H9 (cell line): ENCODE measurements around the gene HNF1B. TPM values are rescaled to one million over a fixed set of nuclear protein-coding genes. Genes with fewer than 3 reads are reported as not detected.

ENCODE experiments used
- DNase-seq: peaks from one replicate; pipeline ENCODE4 v3.0.0-alpha.2; 2017
- H2AFZ ChIP-seq: one replicate; pipeline ENCODE4 v1.6.1; 2013; ENCODE audit warnings: mild to moderate bottlenecking, low read length, control low read depth, moderate library complexity
- H2AK5ac ChIP-seq: 2 replicates; pipeline ENCODE4 v1.6.1; 2013; ENCODE audit warnings: low read length, control low read depth, mixed read lengths; ENCODE audit not compliant: insufficient read length
- H2BK120ac ChIP-seq: one replicate; pipeline ENCODE4 v1.6.1; 2013; ENCODE audit warnings: low read depth, mild to moderate bottlenecking, low read length, control low read depth, inconsistent platforms; ENCODE audit not compliant: poor library complexity, severe bottlenecking
- H2BK12ac ChIP-seq: 2 replicates; pipeline ENCODE4 v1.6.1; 2013; ENCODE audit warnings: low read length, control low read depth, mixed read lengths, low read depth; ENCODE audit not compliant: insufficient read length
- H2BK15ac ChIP-seq: 2 replicates; pipeline ENCODE4 v1.6.1; 2013; ENCODE audit warnings: low read depth, low read length, control low read depth
- H2BK20ac ChIP-seq: one replicate; pipeline ENCODE4 v1.6.1; 2013; ENCODE audit warnings: low read depth, mild to moderate bottlenecking, low read length, control low read depth, inconsistent platforms; ENCODE audit not compliant: poor library complexity, severe bottlenecking
- H2BK5ac ChIP-seq: 2 replicates; pipeline ENCODE4 v1.6.1; 2013; ENCODE audit warnings: low read length, control low read depth, mixed read lengths; ENCODE audit not compliant: insufficient read length
- H3K14ac ChIP-seq: 2 replicates; pipeline ENCODE4 v1.6.1; 2013; ENCODE audit warnings: low read length, control low read depth; ENCODE audit not compliant: insufficient read depth
- H3K18ac ChIP-seq: 2 replicates; pipeline ENCODE4 v1.6.1; 2013; ENCODE audit warnings: low read depth, mild to moderate bottlenecking, mixed read lengths, low read length, control low read depth; ENCODE audit not compliant: insufficient read length
- H3K23ac ChIP-seq: 2 replicates; pipeline ENCODE4 v1.6.1; 2013; ENCODE audit warnings: low read length, control low read depth, mixed read lengths, low read depth; ENCODE audit not compliant: insufficient read length
- H3K23me2 ChIP-seq: 2 replicates; pipeline ENCODE4 v1.6.1; 2013; ENCODE audit warnings: low read depth, mild to moderate bottlenecking, mixed read lengths, low read length, control low read depth; ENCODE audit not compliant: insufficient read length, poor library complexity, severe bottlenecking
- H3K27ac ChIP-seq: 2 replicates; pipeline ENCODE4 v1.5.1; 2013; ENCODE audit warnings: low read length, control low read depth, mixed read lengths, low read depth; ENCODE audit not compliant: insufficient read length
- H3K27me3 ChIP-seq: 2 replicates; pipeline ENCODE4 v1.6.1; 2013; ENCODE audit warnings: low read length, control low read depth, inconsistent platforms; ENCODE audit not compliant: insufficient read depth
- H3K4ac ChIP-seq: 2 replicates; pipeline ENCODE4 v1.6.1; 2013; ENCODE audit warnings: low read depth, mild to moderate bottlenecking, control low read depth, inconsistent platforms, low read length, moderate library complexity
- H3K4me1 ChIP-seq: 2 replicates; pipeline ENCODE4 v1.6.1; 2013; ENCODE audit warnings: low read length, control low read depth, inconsistent platforms; ENCODE audit not compliant: insufficient read depth
- H3K4me2 ChIP-seq: 2 replicates; pipeline ENCODE4 v1.6.1; 2013; ENCODE audit warnings: low read length, control low read depth, mixed read lengths; ENCODE audit not compliant: insufficient read length, insufficient read depth
- H3K56ac ChIP-seq: 2 replicates; pipeline ENCODE4 v1.6.1; 2013; ENCODE audit warnings: low read depth, mild to moderate bottlenecking, mixed read lengths, low read length, control low read depth; ENCODE audit not compliant: insufficient read length
- H3K79me1 ChIP-seq: 2 replicates; pipeline ENCODE4 v1.6.1; 2013; ENCODE audit warnings: low read depth, mild to moderate bottlenecking, moderate library complexity, low read length, control low read depth, inconsistent platforms; ENCODE audit not compliant: insufficient read depth, poor library complexity, severe bottlenecking
- H3K79me2 ChIP-seq: 2 replicates; pipeline ENCODE4 v1.6.1; 2013; ENCODE audit warnings: low read length, control low read depth, inconsistent platforms; ENCODE audit not compliant: insufficient read depth
- H3K9ac ChIP-seq: 2 replicates; pipeline ENCODE4 v1.6.1; 2013; ENCODE audit warnings: low read length, control low read depth, mixed read lengths; ENCODE audit not compliant: insufficient read length; ENCODE audit errors: extremely low read depth
- H3K9me3 ChIP-seq: one replicate; pipeline ENCODE4 v1.6.1; 2013; ENCODE audit warnings: low read depth, low read length, inconsistent platforms; ENCODE audit not compliant: control insufficient read depth
- H3T11ph ChIP-seq: one replicate; pipeline ENCODE4 v1.6.1; 2013; ENCODE audit warnings: mild to moderate bottlenecking, low read length, control low read depth, inconsistent platforms
- H4K20me1 ChIP-seq: one replicate; pipeline ENCODE4 v1.6.1; 2013; ENCODE audit not compliant: control insufficient read depth, insufficient read length, insufficient read depth
- H4K5ac ChIP-seq: 2 replicates; pipeline ENCODE4 v1.6.1; 2013; ENCODE audit warnings: low read depth, mild to moderate bottlenecking, mixed read lengths, low read length, control low read depth; ENCODE audit not compliant: insufficient read length
- H4K8ac ChIP-seq: replicated peaks from 2 replicates; pipeline ENCODE4 v1.6.1; 2013; ENCODE audit warnings: low read length, control low read depth, mixed read lengths, low read depth; ENCODE audit not compliant: insufficient read length
- H4K91ac ChIP-seq: 2 replicates; pipeline ENCODE4 v1.6.1; 2013; ENCODE audit warnings: low read depth, mild to moderate bottlenecking, moderate library complexity, mixed read lengths, low read length, control low read depth; ENCODE audit not compliant: insufficient read length
- H3K27ac Mint-ChIP-seq, 3 experiments: 2 replicates in 2 of 3; 3 replicates in 1 of 3; pipeline ENCODE4 v1.8.0; 2020 to 2021; ENCODE audit warnings: mixed read lengths in 3 of 3, mild to moderate bottlenecking in 1 of 3, moderate library complexity in 1 of 3
- H3K27me3 Mint-ChIP-seq: 2 replicates; pipeline ENCODE4 v1.8.0; 2021; ENCODE audit warnings: low read depth, mild to moderate bottlenecking, moderate library complexity, mixed read lengths
- H3K36me3 Mint-ChIP-seq, 3 experiments: 2 replicates in 2 of 3; 3 replicates in 1 of 3; pipeline ENCODE4 v1.8.0; 2020 to 2021; ENCODE audit warnings: low read depth in 3 of 3, mixed read lengths in 3 of 3; ENCODE audit not compliant: insufficient read depth in 1 of 3
- H3K4me1 Mint-ChIP-seq, 2 experiments: 2 replicates each; pipeline ENCODE4 v1.8.0; 2020; ENCODE audit warnings: mixed read lengths in 2 of 2
- H3K4me3 Mint-ChIP-seq, 2 experiments: 2 replicates in 1 of 2; 3 replicates in 1 of 2; pipeline ENCODE4 v1.8.0; 2020 to 2021; ENCODE audit warnings: mild to moderate bottlenecking in 2 of 2, mixed read lengths in 2 of 2, moderate library complexity in 1 of 2
- H3K9me3 Mint-ChIP-seq, 2 experiments: 2 replicates in 1 of 2; 3 replicates in 1 of 2; pipeline ENCODE4 v1.8.0; 2020; ENCODE audit warnings: mild to moderate bottlenecking in 2 of 2, mixed read lengths in 2 of 2, moderate library complexity in 1 of 2
- WGBS: extraction: QIAGEN DNeasy Blood & Tissue Kit; methylation state at CpG from one replicate; pipeline ENCODE4 v1.1.7; 2013; ENCODE audit warnings: missing lambda C conversion rate, low lambda C conversion rate, mixed read lengths; ENCODE audit not compliant: insufficient read length; ENCODE audit errors: extremely low coverage; 5-methylcytosine and 5-hydroxymethylcytosine counted together
- total RNA-seq: library from RNA; stranded (reverse); gene quantifications from 2 replicates; pipeline ENCODE4 v1.2.1, GENCODE V29; 2021
- TF ChIP-seq, protein P1 (sequence below): fragments of 200-600 bp; sonication (generic); conservative IDR thresholded peaks from 3 replicates; pipeline ENCODE4 v1.8.0; 2021; ENCODE audit warnings: antibody characterized with exemption, mild to moderate bottlenecking

HNF1B gene
- total RNA-seq, 1 experiment from 2014 or later: not detected

GRCh38 chr17:37732316-37732715 is 12.5 kb downstream of the HNF1B start:
- Histone ChIP-seq H3K23me2 (no peaks in the 10 kb centered on the region), H3K9me3 (no peaks in the 10 kb centered on the region), H4K20me1 (no peaks in the 10 kb centered on the region), H3K14ac (no peak overlapping the region), H2AK5ac (no peak overlapping the region), H3K79me2 (no peaks in the 10 kb centered on the region), H3K9ac (no peak overlapping the region), H4K5ac (no peak overlapping the region), H4K8ac (no peak overlapping the region), H3K4me2 (no peak overlapping the region), H3K23ac (no peak overlapping the region), H2BK15ac (no peak overlapping the region), H4K91ac (no peak overlapping the region), H3K27me3 (no peaks in the 10 kb centered on the region; the same call in 1 of the 2 replicates), H3K4ac (no peak overlapping the region), H2AFZ (no peak overlapping the region), H3T11ph (no peak overlapping the region), H2BK120ac (no peak overlapping the region), H3K79me1 (no peaks in the 10 kb centered on the region), H3K18ac (no peak overlapping the region), H2BK20ac (no peak overlapping the region), H3K27ac (no peak overlapping the region), H2BK12ac (no peak overlapping the region), H2BK5ac (no peak overlapping the region), H3K4me1 (no peaks in the 10 kb centered on the region), H3K56ac (no peak overlapping the region)
- DNase-seq: no peak
- WGBS: no CpG with 5 or more reads among the region's 4 CpGs
- peaks cover 9 to 20% of the 10 kb centered on the region in 2 experiments for H3K4me1 Mint-ChIP-seq
- H3K27ac Mint-ChIP-seq: no peak overlapping the region
- H3K4me3 Mint-ChIP-seq: no peak overlapping the region
- H3K9me3 Mint-ChIP-seq: no peaks in the 10 kb centered on the region
- peaks cover 88% of the 10 kb centered on the region for H3K27me3 Mint-ChIP-seq
- TF ChIP-seq, protein P1, sequence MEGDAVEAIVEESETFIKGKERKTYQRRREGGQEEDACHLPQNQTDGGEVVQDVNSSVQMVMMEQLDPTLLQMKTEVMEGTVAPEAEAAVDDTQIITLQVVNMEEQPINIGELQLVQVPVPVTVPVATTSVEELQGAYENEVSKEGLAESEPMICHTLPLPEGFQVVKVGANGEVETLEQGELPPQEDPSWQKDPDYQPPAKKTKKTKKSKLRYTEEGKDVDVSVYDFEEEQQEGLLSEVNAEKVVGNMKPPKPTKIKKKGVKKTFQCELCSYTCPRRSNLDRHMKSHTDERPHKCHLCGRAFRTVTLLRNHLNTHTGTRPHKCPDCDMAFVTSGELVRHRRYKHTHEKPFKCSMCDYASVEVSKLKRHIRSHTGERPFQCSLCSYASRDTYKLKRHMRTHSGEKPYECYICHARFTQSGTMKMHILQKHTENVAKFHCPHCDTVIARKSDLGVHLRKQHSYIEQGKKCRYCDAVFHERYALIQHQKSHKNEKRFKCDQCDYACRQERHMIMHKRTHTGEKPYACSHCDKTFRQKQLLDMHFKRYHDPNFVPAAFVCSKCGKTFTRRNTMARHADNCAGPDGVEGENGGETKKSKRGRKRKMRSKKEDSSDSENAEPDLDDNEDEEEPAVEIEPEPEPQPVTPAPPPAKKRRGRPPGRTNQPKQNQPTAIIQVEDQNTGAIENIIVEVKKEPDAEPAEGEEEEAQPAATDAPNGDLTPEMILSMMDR: no peak
- no peaks in the 10 kb centered on the region for H3K36me3 Mint-ChIP-seq
